ENCODE results near the gene MLLT3.

Gene MLLT3

GRCh38 chr9:20509466-20509865 lies 112.8 kb downstream of the MLLT3 start:
- no peak for ATAC-seq
- no peak for TF ChIP-seq OSR1 (CRISPR knock-in tag; IDR thresholded peaks at IDR 0.05)
- TF ChIP-seq ZC3H10 (CRISPR knock-in tag; IDR thresholded peaks at IDR 0.05): no peak
- TF ChIP-seq ZNF565 (CRISPR knock-in tag; conservative IDR thresholded peaks at IDR 0.05; ENCODE audit: low read depth): no peak

DNA sequence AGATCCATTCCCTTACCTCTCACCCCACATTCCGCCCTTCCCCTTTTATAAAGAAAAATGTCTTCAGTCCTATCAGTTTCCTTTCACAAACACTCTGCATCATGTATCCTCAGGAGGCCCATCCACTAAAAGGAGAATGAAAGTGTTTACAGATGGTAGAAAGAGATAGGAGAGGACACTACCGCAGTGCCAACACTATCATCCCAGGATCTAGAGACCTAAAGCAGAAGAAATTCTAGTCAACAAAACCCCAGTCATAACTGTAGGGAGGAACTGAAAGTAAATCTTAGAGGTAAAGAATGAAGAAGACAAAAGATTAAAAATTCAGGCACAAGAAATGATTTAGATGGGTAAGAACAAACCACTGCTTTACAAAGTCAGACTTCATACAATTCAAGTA lies 114.1 kb downstream of the MLLT3 start:
- no peak for ATAC-seq
- TF ChIP-seq, protein P1, sequence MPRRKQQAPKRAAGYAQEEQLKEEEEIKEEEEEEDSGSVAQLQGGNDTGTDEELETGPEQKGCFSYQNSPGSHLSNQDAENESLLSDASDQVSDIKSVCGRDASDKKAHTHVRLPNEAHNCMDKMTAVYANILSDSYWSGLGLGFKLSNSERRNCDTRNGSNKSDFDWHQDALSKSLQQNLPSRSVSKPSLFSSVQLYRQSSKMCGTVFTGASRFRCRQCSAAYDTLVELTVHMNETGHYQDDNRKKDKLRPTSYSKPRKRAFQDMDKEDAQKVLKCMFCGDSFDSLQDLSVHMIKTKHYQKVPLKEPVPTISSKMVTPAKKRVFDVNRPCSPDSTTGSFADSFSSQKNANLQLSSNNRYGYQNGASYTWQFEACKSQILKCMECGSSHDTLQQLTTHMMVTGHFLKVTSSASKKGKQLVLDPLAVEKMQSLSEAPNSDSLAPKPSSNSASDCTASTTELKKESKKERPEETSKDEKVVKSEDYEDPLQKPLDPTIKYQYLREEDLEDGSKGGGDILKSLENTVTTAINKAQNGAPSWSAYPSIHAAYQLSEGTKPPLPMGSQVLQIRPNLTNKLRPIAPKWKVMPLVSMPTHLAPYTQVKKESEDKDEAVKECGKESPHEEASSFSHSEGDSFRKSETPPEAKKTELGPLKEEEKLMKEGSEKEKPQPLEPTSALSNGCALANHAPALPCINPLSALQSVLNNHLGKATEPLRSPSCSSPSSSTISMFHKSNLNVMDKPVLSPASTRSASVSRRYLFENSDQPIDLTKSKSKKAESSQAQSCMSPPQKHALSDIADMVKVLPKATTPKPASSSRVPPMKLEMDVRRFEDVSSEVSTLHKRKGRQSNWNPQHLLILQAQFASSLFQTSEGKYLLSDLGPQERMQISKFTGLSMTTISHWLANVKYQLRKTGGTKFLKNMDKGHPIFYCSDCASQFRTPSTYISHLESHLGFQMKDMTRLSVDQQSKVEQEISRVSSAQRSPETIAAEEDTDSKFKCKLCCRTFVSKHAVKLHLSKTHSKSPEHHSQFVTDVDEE (CRISPR knock-in tag; IDR thresholded peaks at IDR 0.05): no peak
- 0 out of 2 replicates have a peak, but pooled peaks have one; percentile 19 for TF ChIP-seq ISL1 (CRISPR knock-in tag; IDR thresholded peaks at IDR 0.05)

GRCh38 chr9:20507431-20507830 lies 114.9 kb downstream of the MLLT3 start:
- TF ChIP-seq ZFP30 (CRISPR knock-in tag; IDR thresholded peaks at IDR 0.05) (no peak), PPARA (CRISPR knock-in tag; IDR thresholded peaks at IDR 0.05; ENCODE audit: borderline replicate concordance) (no peak), POU6F1 (CRISPR knock-in tag; IDR thresholded peaks at IDR 0.05; ENCODE audit: borderline replicate concordance, low read depth) (no peak), ZNF70 (CRISPR knock-in tag; IDR thresholded peaks at IDR 0.05) (no peak), ZNF8 (CRISPR knock-in tag; IDR thresholded peaks at IDR 0.05) (no peak), RARB (CRISPR knock-in tag; IDR thresholded peaks at IDR 0.05) (no peak), CSDC2 (CRISPR knock-in tag; IDR thresholded peaks at IDR 0.05) (no peak), ESRRG (CRISPR knock-in tag; IDR thresholded peaks at IDR 0.05) (no peak), ZC3H10 (CRISPR knock-in tag; IDR thresholded peaks at IDR 0.05) (no peak), ARNTL (CRISPR knock-in tag; IDR thresholded peaks at IDR 0.05; ENCODE audit: borderline replicate concordance, low read depth) (no peak)
- TF ChIP-seq, protein P2, sequence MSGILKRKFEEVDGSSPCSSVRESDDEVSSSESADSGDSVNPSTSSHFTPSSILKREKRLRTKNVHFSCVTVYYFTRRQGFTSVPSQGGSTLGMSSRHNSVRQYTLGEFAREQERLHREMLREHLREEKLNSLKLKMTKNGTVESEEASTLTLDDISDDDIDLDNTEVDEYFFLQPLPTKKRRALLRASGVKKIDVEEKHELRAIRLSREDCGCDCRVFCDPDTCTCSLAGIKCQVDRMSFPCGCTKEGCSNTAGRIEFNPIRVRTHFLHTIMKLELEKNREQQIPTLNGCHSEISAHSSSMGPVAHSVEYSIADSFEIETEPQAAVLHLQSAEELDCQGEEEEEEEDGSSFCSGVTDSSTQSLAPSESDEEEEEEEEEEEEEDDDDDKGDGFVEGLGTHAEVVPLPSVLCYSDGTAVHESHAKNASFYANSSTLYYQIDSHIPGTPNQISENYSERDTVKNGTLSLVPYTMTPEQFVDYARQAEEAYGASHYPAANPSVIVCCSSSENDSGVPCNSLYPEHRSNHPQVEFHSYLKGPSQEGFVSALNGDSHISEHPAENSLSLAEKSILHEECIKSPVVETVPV (CRISPR knock-in tag; IDR thresholded peaks at IDR 0.05): no peak
- no peak for ATAC-seq

- TF ChIP-seq TCF4 (CRISPR knock-in tag; IDR thresholded peaks at IDR 0.05; ENCODE audit: borderline replicate concordance) (0 out of 2 replicates have a peak, but pooled peaks have one; percentile 56), ZNF70 (CRISPR knock-in tag; IDR thresholded peaks at IDR 0.05) (no peak), ZC3H10 (CRISPR knock-in tag; IDR thresholded peaks at IDR 0.05) (no peak)
These were observed 116.0 kb downstream of the MLLT3 start for GRCh38 chr9:20506099-20506900.

DNA sequence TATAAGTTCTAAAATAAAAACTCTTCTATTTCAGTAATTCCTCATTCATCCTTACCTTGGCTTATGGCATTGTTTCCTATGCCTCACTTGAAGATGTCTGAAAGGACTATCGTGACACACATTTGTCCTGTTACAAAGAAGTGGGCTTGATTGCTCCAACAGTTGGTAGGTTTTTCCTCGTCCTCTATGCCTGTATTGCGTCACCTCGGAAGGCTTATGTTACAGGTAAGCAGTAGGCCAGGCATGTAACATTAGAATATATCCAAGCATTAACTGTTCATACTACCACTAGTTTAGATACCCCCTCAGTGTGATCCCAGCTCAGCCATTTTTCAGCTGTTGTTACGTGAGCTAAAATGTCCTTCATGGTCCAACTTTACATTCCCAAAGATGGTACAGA lies 116.7 kb downstream of the MLLT3 start:
- ATAC-seq: no peak
- TF ChIP-seq OSR1 (CRISPR knock-in tag; IDR thresholded peaks at IDR 0.05) (no peak), ZNF70 (CRISPR knock-in tag; IDR thresholded peaks at IDR 0.05) (no peak), ESRRG (CRISPR knock-in tag; IDR thresholded peaks at IDR 0.05) (no peak), ZFP30 (CRISPR knock-in tag; IDR thresholded peaks at IDR 0.05) (no peak), SNAI2 (CRISPR knock-in tag; IDR thresholded peaks at IDR 0.05) (no peak), ZC3H10 (CRISPR knock-in tag; IDR thresholded peaks at IDR 0.05) (no peak), POU6F1 (CRISPR knock-in tag; IDR thresholded peaks at IDR 0.05; ENCODE audit: borderline replicate concordance, low read depth) (no peak)
- TF ChIP-seq, protein P2 (CRISPR knock-in tag; IDR thresholded peaks at IDR 0.05): no peak
- TF ChIP-seq, protein P3, sequence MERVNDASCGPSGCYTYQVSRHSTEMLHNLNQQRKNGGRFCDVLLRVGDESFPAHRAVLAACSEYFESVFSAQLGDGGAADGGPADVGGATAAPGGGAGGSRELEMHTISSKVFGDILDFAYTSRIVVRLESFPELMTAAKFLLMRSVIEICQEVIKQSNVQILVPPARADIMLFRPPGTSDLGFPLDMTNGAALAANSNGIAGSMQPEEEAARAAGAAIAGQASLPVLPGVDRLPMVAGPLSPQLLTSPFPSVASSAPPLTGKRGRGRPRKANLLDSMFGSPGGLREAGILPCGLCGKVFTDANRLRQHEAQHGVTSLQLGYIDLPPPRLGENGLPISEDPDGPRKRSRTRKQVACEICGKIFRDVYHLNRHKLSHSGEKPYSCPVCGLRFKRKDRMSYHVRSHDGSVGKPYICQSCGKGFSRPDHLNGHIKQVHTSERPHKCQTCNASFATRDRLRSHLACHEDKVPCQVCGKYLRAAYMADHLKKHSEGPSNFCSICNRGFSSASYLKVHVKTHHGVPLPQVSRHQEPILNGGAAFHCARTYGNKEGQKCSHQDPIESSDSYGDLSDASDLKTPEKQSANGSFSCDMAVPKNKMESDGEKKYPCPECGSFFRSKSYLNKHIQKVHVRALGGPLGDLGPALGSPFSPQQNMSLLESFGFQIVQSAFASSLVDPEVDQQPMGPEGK (CRISPR knock-in tag; IDR thresholded peaks at IDR 0.05; ENCODE audit: borderline replicate concordance): no peak

More at GRCh38 chr9:20506099-20506900, 116.0 kb downstream of the MLLT3 start:
- ATAC-seq: no peak

Data from SK-N-SH treated with all-trans-retinoic acid at 6 μM for 48 hours (cell line).